ENCODE data around the gene DOCK6.

GRCh38 chr19:11304936-11305335, 42.6 kb upstream of the DOCK6 start:
- no peak for TF ChIP-seq SIN3A (IDR thresholded peaks at IDR 0.05; ENCODE audit: low read depth, low read length)
- no peak for TF ChIP-seq CTCF (IDR thresholded peaks at IDR 0.05 in 2 of 3, conservative IDR thresholded peaks at IDR 0.05 in 1 of 3; ENCODE audit: control insufficient read depth in 2 of 3, extremely low read depth in 1 of 3, insufficient read depth in 1 of 3, low read depth in 3 of 3, low read length in 3 of 3)
